Peyer's patch (tissue), 4 donors: ENCODE results near the gene GRAMD4. TPM values are rescaled to one million over a fixed set of nuclear protein-coding genes. Genes with fewer than 3 reads are reported as not detected.

Source experiments
- DNase-seq, 3 donors: peaks; one replicate each; pipeline ENCODE4 v3.0.0-alpha.2; 2017 to 2019
- H3K27ac ChIP-seq, 4 donors: fragments of 200-600 bp; sonication (generic); one replicate each; pipeline ENCODE4 v1.5.1; 2016 to 2019
- H3K27me3 ChIP-seq, 2 donors: fragments of 200-600 bp; sonication (generic); one replicate each; pipeline ENCODE4 v1.5.1; 2019
- H3K36me3 ChIP-seq, 3 donors: fragments of 200-600 bp; sonication (generic); one replicate each; pipeline ENCODE4 v1.5.1; 2016 to 2019
- H3K4me1 ChIP-seq, 4 donors: fragments of 200-600 bp; sonication (generic); one replicate each; pipeline ENCODE4 v1.5.1; 2016 to 2019
- H3K4me3 ChIP-seq, 4 donors: fragments of 200-600 bp; sonication (generic); 1 replicate in 3 of 4; 2 replicates in 1 of 4; pipeline ENCODE4 v1.5.1; 2016 to 2019; ENCODE audit warnings: mild to moderate bottlenecking in 1 of 4
- H3K9me3 ChIP-seq, 4 donors: fragments of 200-600 bp; sonication (generic); one replicate each; pipeline ENCODE4 v1.5.1; 2016 to 2019; ENCODE audit warnings: mild to moderate bottlenecking in 1 of 4
- CTCF ChIP-seq, 6 experiments: fragments of 450-650 bp in 4 of 6; fragments of 200-600 bp in 2 of 6; sonication (generic) in 1 of 6; IDR thresholded peaks; one replicate each; pipeline ENCODE4 v1.5.1; 2017 to 2019; ENCODE audit warnings: antibody characterized with exemption in 6 of 6, mild to moderate bottlenecking in 3 of 6, moderate library complexity in 1 of 6
- POLR2A ChIP-seq, 2 donors: fragments of 450-650 bp; IDR thresholded peaks; one replicate each; pipeline ENCODE4 v1.5.1; 2017; ENCODE audit warnings: antibody characterized with exemption in 2 of 2, mild to moderate bottlenecking in 2 of 2, moderate library complexity in 2 of 2
- total RNA-seq, 4 donors: library from RNA; depleted of rRNA; stranded (reverse); fragments of >200 nt; gene quantifications; one replicate each; pipeline ENCODE4 v1.1.0, GENCODE V29; 2016

The GRAMD4 gene
- total RNA-seq, 4 donors from 2014 or later = 98.2 to 428 (median 422) TPM

GRCh38 chr22:46649141-46650077 is 29.2 kb downstream of the GRAMD4 start:
- Histone ChIP-seq H3K27ac (peak overlapping the region in 2 of 4 donors; percentile 62 to 72), H3K4me3 (no peak overlapping the region), H3K36me3 (no peaks in the 10 kb centered on the region), H3K9me3 (no peaks in the 10 kb centered on the region), H3K27me3 (no peaks in the 10 kb centered on the region), H3K4me1 (peaks cover 6 to 71% (median 18%) of the 10 kb centered on the region in 4 donors)
- TF ChIP-seq POLR2A (IDR thresholded peaks at IDR 0.05) (no peak), CTCF (IDR thresholded peaks at IDR 0.05) (no peak)
- DNase-seq = no peak

- peak overlapping the region in 2 of 4 donors; percentile 62 to 72 for H3K27ac ChIP-seq
- no peaks in the 10 kb centered on the region for H3K27me3 ChIP-seq
- no peaks in the 10 kb centered on the region for H3K9me3 ChIP-seq
- TF ChIP-seq CTCF (IDR thresholded peaks at IDR 0.05) (no peak), POLR2A (IDR thresholded peaks at IDR 0.05) (no peak)
- H3K36me3 ChIP-seq = no peaks in the 10 kb centered on the region
- peaks cover 6 to 69% (median 18%) of the 10 kb centered on the region in 4 donors for H3K4me1 ChIP-seq
- no peak overlapping the region for H3K4me3 ChIP-seq
- no peak for DNase-seq
These were observed 30.1 kb downstream of the GRAMD4 start for GRCh38 chr22:46650078-46650810.

GRCh38 chr22:46651316-46651715 is 31.1 kb downstream of the GRAMD4 start:
- H3K4me3 ChIP-seq = no peak overlapping the region
- H3K36me3 ChIP-seq = no peaks in the 10 kb centered on the region
- H3K27me3 ChIP-seq = no peaks in the 10 kb centered on the region
- no peak for TF ChIP-seq POLR2A (IDR thresholded peaks at IDR 0.05)
- TF ChIP-seq CTCF (IDR thresholded peaks at IDR 0.05) = no peak
- H3K4me1 ChIP-seq = peaks cover 6 to 58% (median 14%) of the 10 kb centered on the region in 4 donors
- DNase-seq = no peak
- H3K9me3 ChIP-seq = no peaks in the 10 kb centered on the region
- H3K27ac ChIP-seq = no peak overlapping the region

- peak overlapping the region in 3 of 4 donors; percentile 22 to 71 (median 67) for H3K27ac ChIP-seq
- peak in 1 of 3 donors; percentile 60 for DNase-seq
- peak overlapping the region in 1 of 4 donors; percentile 7 for H3K4me3 ChIP-seq
- no peaks in the 10 kb centered on the region for H3K9me3 ChIP-seq
- no peaks in the 10 kb centered on the region for H3K27me3 ChIP-seq
- TF ChIP-seq POLR2A (IDR thresholded peaks at IDR 0.05) = no peak
- no peak for TF ChIP-seq CTCF (IDR thresholded peaks at IDR 0.05)
- no peaks in the 10 kb centered on the region for H3K36me3 ChIP-seq
- peaks cover 6 to 53% (median 14%) of the 10 kb centered on the region in 4 donors for H3K4me1 ChIP-seq
These were observed 32.1 kb downstream of the GRAMD4 start for GRCh38 chr22:46652081-46652846.

GRCh38 chr22:46652847-46653331 is 32.7 kb downstream of the GRAMD4 start:
- H3K4me1 ChIP-seq = peaks cover 6 to 46% (median 10%) of the 10 kb centered on the region in 4 donors
- peak overlapping the region in 2 of 4 donors; percentile 7 to 9 for H3K4me3 ChIP-seq
- TF ChIP-seq CTCF (IDR thresholded peaks at IDR 0.05) (no peak), POLR2A (IDR thresholded peaks at IDR 0.05) (no peak)
- no peaks in the 10 kb centered on the region for H3K9me3 ChIP-seq
- H3K36me3 ChIP-seq = no peaks in the 10 kb centered on the region
- DNase-seq = no peak
- H3K27ac ChIP-seq = peak overlapping the region in 3 of 4 donors; percentile 22 to 71 (median 67)
- no peaks in the 10 kb centered on the region for H3K27me3 ChIP-seq
